ENCODE results near the gene PSMG4.
A peak's percentile ranks its signal among the peaks of the same experiment; 100 is the strongest.

PSMG4 gene

DNA sequence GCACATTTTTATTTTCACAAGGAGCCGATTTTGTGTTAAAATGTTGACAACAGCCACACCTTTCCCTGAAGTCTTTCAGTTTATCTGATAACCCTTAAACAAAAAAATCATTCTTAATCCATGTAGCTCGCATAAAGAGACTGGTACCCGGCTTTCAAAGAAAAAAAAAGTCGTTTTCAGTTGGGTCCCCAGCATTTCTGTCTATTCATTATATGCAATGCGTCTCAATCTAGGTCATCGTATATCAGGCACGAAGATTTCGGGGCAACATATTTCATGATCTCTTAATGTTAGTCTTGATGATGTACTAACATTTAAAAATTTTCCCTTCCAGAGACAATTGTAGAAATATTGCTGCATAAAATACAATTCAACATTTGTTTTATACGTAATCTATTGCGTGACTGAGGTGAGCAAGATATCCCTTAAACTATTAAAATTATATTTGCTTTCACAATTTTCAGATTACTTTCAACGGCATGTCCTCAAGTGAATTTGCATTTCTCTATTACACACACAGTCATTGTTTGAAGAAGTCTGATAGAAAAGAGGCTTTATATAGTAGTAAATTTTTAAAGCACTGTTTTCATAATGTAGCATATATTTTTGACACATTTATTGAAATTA lies 28.4 kb upstream of the PSMG4 start:
- H3K4me3 ChIP-seq (replicated peaks; ENCODE audit: low read depth, low read length) = no peak overlapping the region
- no peak for DNase-seq (ENCODE audit: extremely low read depth, low read depth)
- TF ChIP-seq, protein P1, sequence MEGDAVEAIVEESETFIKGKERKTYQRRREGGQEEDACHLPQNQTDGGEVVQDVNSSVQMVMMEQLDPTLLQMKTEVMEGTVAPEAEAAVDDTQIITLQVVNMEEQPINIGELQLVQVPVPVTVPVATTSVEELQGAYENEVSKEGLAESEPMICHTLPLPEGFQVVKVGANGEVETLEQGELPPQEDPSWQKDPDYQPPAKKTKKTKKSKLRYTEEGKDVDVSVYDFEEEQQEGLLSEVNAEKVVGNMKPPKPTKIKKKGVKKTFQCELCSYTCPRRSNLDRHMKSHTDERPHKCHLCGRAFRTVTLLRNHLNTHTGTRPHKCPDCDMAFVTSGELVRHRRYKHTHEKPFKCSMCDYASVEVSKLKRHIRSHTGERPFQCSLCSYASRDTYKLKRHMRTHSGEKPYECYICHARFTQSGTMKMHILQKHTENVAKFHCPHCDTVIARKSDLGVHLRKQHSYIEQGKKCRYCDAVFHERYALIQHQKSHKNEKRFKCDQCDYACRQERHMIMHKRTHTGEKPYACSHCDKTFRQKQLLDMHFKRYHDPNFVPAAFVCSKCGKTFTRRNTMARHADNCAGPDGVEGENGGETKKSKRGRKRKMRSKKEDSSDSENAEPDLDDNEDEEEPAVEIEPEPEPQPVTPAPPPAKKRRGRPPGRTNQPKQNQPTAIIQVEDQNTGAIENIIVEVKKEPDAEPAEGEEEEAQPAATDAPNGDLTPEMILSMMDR (IDR thresholded peaks at IDR 0.05; ENCODE audit: low read depth, low read length, missing control alignments) = no peak

DNA sequence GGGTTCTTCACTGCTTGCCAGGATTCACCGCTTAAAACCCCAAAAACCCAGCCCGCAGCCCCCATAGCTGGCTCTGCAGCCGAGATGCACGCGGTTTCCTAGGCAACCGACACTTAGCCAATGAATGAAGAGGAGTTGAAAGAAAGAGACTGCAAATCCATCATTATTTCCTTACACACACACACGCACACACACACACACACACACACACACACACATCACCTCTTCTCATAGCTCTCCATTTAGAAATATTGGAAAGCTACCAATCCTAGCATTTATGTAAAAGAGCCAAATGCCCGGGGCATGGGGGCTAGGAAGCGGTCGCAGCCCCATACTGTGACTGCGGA lies 27.9 kb upstream of the PSMG4 start:
- no peak for DNase-seq (ENCODE audit: extremely low read depth, low read depth)
- H3K4me3 ChIP-seq (replicated peaks; ENCODE audit: low read depth, low read length) = peak overlapping the region; percentile 52
- TF ChIP-seq, protein P1 (IDR thresholded peaks at IDR 0.05; ENCODE audit: low read depth, low read length, missing control alignments) = no peak

DNA sequence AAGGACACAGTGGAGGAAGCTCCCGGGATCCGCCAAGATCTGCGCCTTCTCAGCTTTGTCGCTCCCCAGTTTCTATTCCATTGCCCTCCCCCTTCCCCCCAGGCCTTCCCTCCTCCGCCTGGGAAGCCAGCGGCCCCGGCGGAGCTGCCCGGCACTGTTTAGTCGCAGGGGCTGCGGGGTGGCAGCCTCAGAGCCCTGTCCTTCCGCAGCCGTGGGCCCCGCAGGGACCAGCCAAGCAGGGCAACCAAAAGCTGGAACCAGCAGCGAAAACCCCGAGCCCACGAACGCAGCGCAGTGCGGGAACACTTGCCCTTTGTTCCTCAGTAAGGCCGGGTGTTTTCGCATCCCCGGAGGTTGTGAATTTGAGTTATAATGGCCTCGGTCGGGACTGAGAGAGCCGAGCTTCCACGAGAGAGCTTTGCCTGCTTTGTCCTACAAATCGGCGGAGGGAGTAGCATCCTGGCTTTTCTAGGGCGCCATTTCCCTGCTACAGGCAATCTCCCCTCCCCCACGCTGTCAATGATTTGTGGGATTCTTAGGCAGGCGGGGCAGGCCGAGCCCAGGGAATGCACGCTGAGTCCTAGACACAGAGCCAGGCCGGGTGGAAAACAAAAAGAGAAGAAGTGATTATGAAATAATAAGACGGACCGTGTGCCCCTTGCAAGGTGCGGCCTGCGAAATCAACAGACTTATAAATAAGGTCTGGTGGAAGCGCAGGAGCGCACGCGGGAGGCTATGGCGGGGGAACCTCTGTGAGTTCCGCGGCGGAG lies 27.3 kb upstream of the PSMG4 start:
- peak overlapping the region; percentile 52 for H3K4me3 ChIP-seq (replicated peaks; ENCODE audit: low read depth, low read length)
- no peak for DNase-seq (ENCODE audit: extremely low read depth, low read depth)
- TF ChIP-seq, protein P1 (IDR thresholded peaks at IDR 0.05; ENCODE audit: low read depth, low read length, missing control alignments) = no peak

DNA sequence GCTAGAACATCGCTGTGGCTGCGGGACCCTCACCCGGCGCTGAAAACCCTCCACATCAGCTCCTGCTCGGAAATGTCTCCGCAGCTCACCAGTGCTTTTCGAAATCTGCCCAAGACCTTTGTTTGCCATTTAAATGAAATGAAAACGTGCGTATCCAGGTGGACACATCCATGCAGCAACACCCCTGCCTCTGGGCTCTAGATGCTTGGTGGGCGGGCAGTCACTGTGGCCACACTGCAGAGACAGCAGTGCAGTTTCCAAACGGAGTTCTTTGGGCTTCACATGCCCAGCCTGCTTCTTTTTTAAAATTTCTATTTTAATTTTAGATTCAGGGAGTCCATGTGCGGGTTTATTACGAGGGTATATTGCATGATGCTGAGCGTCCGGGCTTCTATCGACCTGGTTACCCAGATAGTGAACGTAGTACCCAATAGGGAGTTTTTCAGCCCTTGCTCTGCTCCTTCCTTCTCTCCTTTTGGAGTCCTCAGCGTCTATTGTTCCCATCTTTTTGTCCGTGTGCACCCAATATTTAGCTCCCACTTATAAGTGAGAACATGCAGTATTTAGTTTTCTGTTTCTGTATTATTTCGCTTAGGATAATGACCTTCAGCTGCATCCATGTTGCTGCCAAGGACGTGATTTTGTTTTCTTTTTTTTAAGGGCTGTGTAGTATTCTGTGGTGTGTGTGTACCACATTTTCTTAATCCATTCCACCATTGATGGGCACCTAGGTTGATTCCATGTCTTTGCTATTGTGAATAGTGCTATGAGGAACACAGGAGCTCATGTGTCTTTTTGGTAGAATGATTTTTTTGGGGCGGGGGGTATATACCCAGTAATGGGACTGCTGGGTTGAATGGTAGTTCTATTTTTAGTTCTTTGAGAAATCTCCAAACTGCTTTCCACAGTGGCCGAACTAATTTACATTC lies 26.5 kb upstream of the PSMG4 start:
- no peak for DNase-seq (ENCODE audit: extremely low read depth, low read depth)
- TF ChIP-seq, protein P1 (IDR thresholded peaks at IDR 0.05; ENCODE audit: low read depth, low read length, missing control alignments) = no peak
- peak overlapping the region; percentile 52 for H3K4me3 ChIP-seq (replicated peaks; ENCODE audit: low read depth, low read length)

DNA sequence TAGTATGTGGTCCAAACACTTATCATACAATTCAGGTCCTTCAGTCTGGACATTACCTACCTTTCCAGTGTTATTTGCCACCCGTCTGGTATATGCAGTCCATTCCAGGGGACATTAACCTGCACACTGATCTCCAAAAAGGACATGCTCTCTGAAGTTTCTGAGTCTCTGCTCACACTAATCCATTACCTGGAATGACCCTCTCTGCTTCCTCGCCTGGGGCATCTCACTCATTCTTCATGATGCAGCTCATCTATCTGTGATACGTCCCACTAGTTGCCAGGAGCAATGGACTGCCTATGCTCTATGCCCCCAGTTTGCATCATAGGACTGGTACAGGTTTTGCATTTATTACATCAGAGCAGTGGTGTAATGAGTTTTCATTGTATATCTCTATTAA lies 25.4 kb upstream of the PSMG4 start:
- TF ChIP-seq, protein P1 (IDR thresholded peaks at IDR 0.05; ENCODE audit: low read depth, low read length, missing control alignments) = no peak
- H3K4me3 ChIP-seq (replicated peaks; ENCODE audit: low read depth, low read length) = no peak overlapping the region
- no peak for DNase-seq (ENCODE audit: extremely low read depth, low read depth)

DNA sequence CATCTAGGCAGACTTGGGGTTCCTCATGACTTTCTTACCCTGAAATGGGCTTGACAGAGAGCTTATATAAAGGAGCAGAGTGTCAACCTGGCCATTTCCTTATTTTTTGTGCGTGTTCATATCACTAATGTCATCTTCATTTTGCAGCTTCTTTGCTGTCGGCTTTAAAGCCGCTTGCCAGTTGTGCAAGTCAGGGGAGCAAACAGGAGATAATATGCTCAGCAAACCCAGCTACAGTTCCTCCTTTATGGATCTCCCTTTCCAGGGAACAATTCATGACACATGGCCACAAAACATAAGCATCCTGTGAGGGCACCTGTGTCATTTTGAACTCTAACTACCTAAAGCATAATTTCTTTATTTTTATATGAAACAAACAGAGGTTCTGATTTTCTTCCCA lies 24.8 kb upstream of the PSMG4 start:
- DNase-seq (ENCODE audit: extremely low read depth, low read depth) = no peak
- TF ChIP-seq, protein P1 (IDR thresholded peaks at IDR 0.05; ENCODE audit: low read depth, low read length, missing control alignments) = no peak

More for the DNA sequence above, 24.8 kb upstream of the PSMG4 start:
- no peak overlapping the region for H3K4me3 ChIP-seq (replicated peaks; ENCODE audit: low read depth, low read length)
